DOHH2 (cell line): ENCODE data around the gene FAM124A.

Source experiments
- CTCF ChIP-seq: fragments of 200-600 bp; sonication (generic); IDR thresholded peaks from one replicate; pipeline ENCODE4 v1.5.1; 2014; ENCODE audit warnings: antibody characterized with exemption, mild to moderate bottlenecking, low read depth, low read length; ENCODE audit not compliant: poor library complexity, severe bottlenecking
- EZH2phosphoT487 ChIP-seq: fragments of 200-600 bp; sonication (generic); IDR thresholded peaks from 2 replicates; pipeline ENCODE4 v1.6.1; 2017; ENCODE audit warnings: borderline replicate concordance, mild to moderate bottlenecking, antibody characterized with exemption, low read length, moderate library complexity, mixed read lengths

- TF ChIP-seq CTCF: no peak
- no peak for TF ChIP-seq EZH2phosphoT487
These were observed 35.0 kb downstream of the FAM124A start for GRCh38 chr13:51257187-51257586.
